IMR-90 (cell line): Measurements from ENCODE around the gene TRDN. TPM values are rescaled to one million over a fixed set of nuclear protein-coding genes. Genes with fewer than 3 reads are reported as not detected.

Experiments
- ATAC-seq: fragments of 200-7000 bp; cut with Tn5 transposase; 2 replicates; pipeline ENCODE4 v1.9.1; 2020; ENCODE audit warnings: low read depth, mild to moderate bottlenecking, moderate library complexity
- BruUV-seq: library from RNA; stranded (reverse); fragments of 400-500 nt; replicated peaks from 2 replicates; lab custom pipeline; 2021; lab: Mats Ljungman, UMichigan
- CTCF ChIA-PET: fragments of 300-600 bp; formaldehyde crosslinking; extraction: SDS; loops from one replicate; lab custom pipeline; 2021; ENCODE audit warnings: antibody characterized with exemption; lab: Yijun Ruan, JAX
- POLR2A ChIA-PET: fragments of 300-600 bp; sonication (Branson Sonifier 250); formaldehyde crosslinking; loops from one replicate; lab custom pipeline; 2022; ENCODE audit warnings: antibody characterized with exemption; ENCODE audit not compliant: unreplicated experiment; lab: Charles Lee
- DNase-seq: peaks from one replicate; pipeline ENCODE4 v3.0.0; 2013
- H2AFZ ChIP-seq: replicated peaks from 2 replicates; pipeline ENCODE3; 2013; ENCODE audit warnings: low read length, mild to moderate bottlenecking; ENCODE audit not compliant: poor library complexity
- H2AK5ac ChIP-seq: 2 replicates; pipeline ENCODE4 v1.6.1; 2013; ENCODE audit warnings: low read depth, low read length, inconsistent platforms
- H2AK9ac ChIP-seq: replicated peaks from 2 replicates; pipeline ENCODE3; 2013; ENCODE audit warnings: mild to moderate bottlenecking, low read depth, low read length, moderate library complexity; ENCODE audit not compliant: poor library complexity
- H2BK120ac ChIP-seq: 2 replicates; pipeline ENCODE4 v1.6.1; 2013; ENCODE audit warnings: low read depth, low read length, inconsistent platforms
- H2BK15ac ChIP-seq: 3 replicates; pipeline ENCODE4 v1.6.1; 2013; ENCODE audit warnings: low read depth, low read length, inconsistent platforms
- H2BK20ac ChIP-seq: 2 replicates; pipeline ENCODE4 v1.6.1; 2013; ENCODE audit warnings: low read depth, mild to moderate bottlenecking, inconsistent platforms, low read length, moderate library complexity
- H2BK5ac ChIP-seq: 2 replicates; pipeline ENCODE4 v1.6.1; 2013; ENCODE audit warnings: mild to moderate bottlenecking, low read depth, low read length, inconsistent platforms; ENCODE audit not compliant: poor library complexity, severe bottlenecking
- H3K14ac ChIP-seq: replicated peaks from 2 replicates; pipeline ENCODE4 v1.6.1; 2013; ENCODE audit warnings: low read depth, low read length, inconsistent platforms
- H3K18ac ChIP-seq: 2 replicates; pipeline ENCODE4 v1.6.1; 2013; ENCODE audit warnings: low read depth, low read length, control low read depth
- H3K23ac ChIP-seq: 2 replicates; pipeline ENCODE4 v1.6.1; 2013; ENCODE audit warnings: low read depth, low read length, inconsistent platforms
- H3K27ac ChIP-seq: 2 replicates; pipeline ENCODE4 v1.5.1; 2013; ENCODE audit warnings: mild to moderate bottlenecking, control low read depth, low read length; ENCODE audit not compliant: insufficient read depth
- H3K27me3 ChIP-seq: 2 replicates; pipeline ENCODE4 v1.6.1; 2013; ENCODE audit warnings: low read length; ENCODE audit not compliant: control insufficient read depth, insufficient read depth
- H3K36me3 ChIP-seq: 2 replicates; pipeline ENCODE4 v1.6.1; 2013; ENCODE audit warnings: low read length, mixed read lengths; ENCODE audit not compliant: control insufficient read depth, insufficient read depth
- H3K4ac ChIP-seq: 2 replicates; pipeline ENCODE4 v1.6.1; 2013; ENCODE audit warnings: low read depth, low read length, inconsistent platforms
- H3K4me1 ChIP-seq: 2 replicates; pipeline ENCODE4 v1.6.1; 2013; ENCODE audit warnings: low read length, mixed read lengths; ENCODE audit not compliant: control insufficient read depth, insufficient read depth
- H3K4me2 ChIP-seq: 2 replicates; pipeline ENCODE4 v1.6.1; 2013; ENCODE audit warnings: low read depth, mild to moderate bottlenecking, control low read depth, low read length, moderate library complexity
- H3K4me3 ChIP-seq: 2 replicates; pipeline ENCODE4 v1.5.1; 2013; ENCODE audit warnings: low read depth, mild to moderate bottlenecking, control low read depth, low read length, moderate library complexity; ENCODE audit not compliant: insufficient read depth
- H3K56ac ChIP-seq: 2 replicates; pipeline ENCODE4 v1.6.1; 2013; ENCODE audit warnings: low read length, inconsistent platforms; ENCODE audit not compliant: insufficient read depth; ENCODE audit errors: extremely low read depth
- H3K79me1 ChIP-seq, 2 experiments: 2 replicates each; pipeline ENCODE4 v1.6.1; 2013; ENCODE audit warnings: low read length in 2 of 2, inconsistent platforms in 1 of 2, low read depth in 1 of 2
- H3K9ac ChIP-seq: 2 replicates; pipeline ENCODE4 v1.6.1; 2013; ENCODE audit warnings: low read depth, low read length, control low read depth
- H3K9me1 ChIP-seq: 2 replicates; pipeline ENCODE4 v1.6.1; 2013; ENCODE audit warnings: low read length, inconsistent platforms; ENCODE audit not compliant: insufficient read depth
- H3K9me3 ChIP-seq: 2 replicates; pipeline ENCODE4 v1.6.1; 2013; ENCODE audit warnings: low read length; ENCODE audit not compliant: control insufficient read depth, insufficient read depth
- H4K20me1 ChIP-seq: 2 replicates; pipeline ENCODE4 v1.6.1; 2013; ENCODE audit warnings: low read length, inconsistent platforms; ENCODE audit not compliant: insufficient read depth
- H4K5ac ChIP-seq: 2 replicates; pipeline ENCODE4 v1.6.1; 2013; ENCODE audit warnings: mild to moderate bottlenecking, low read depth, low read length, control low read depth
- H4K8ac ChIP-seq, 2 experiments: 2 replicates each; pipeline ENCODE4 v1.6.1; 2013; ENCODE audit warnings: low read depth in 2 of 2, low read length in 2 of 2, control low read depth in 1 of 2, inconsistent platforms in 1 of 2
- H4K91ac ChIP-seq: 2 replicates; pipeline ENCODE4 v1.6.1; 2013; ENCODE audit warnings: low read depth, low read length, inconsistent platforms; ENCODE audit not compliant: insufficient read depth
- BHLHE40 ChIP-seq: fragments of 150-350 bp; IDR thresholded peaks from 2 replicates; pipeline ENCODE4 v1.6.1; 2016; ENCODE audit warnings: mild to moderate bottlenecking, low read depth, low read length
- CEBPB ChIP-seq: IDR thresholded peaks from 2 replicates; pipeline ENCODE4 v1.6.1; 2012; ENCODE audit warnings: low read depth, low read length, improper control_type of control experiment
- CHD1 ChIP-seq: IDR thresholded peaks from 2 replicates; pipeline ENCODE4 v1.6.1; 2012; ENCODE audit warnings: low read depth, low read length, improper control_type of control experiment
- CTCF ChIP-seq: conservative IDR thresholded peaks from 2 replicates; pipeline ENCODE4 v1.5.1; 2012; ENCODE audit warnings: mild to moderate bottlenecking, low read depth, low read length, improper control_type of control experiment
- FOS ChIP-seq: fragments of 150-350 bp; IDR thresholded peaks from 2 replicates; pipeline ENCODE4 v1.6.1; 2016; ENCODE audit warnings: low read depth, low read length
- MAFK ChIP-seq: IDR thresholded peaks from 2 replicates; pipeline ENCODE4 v1.6.1; 2012; ENCODE audit warnings: low read depth, low read length, improper control_type of control experiment
- MAZ ChIP-seq: IDR thresholded peaks from 2 replicates; pipeline ENCODE4 v1.6.1; 2012; ENCODE audit warnings: low read depth, mild to moderate bottlenecking, low read length, improper control_type of control experiment, moderate library complexity, borderline replicate concordance
- MXI1 ChIP-seq: IDR thresholded peaks from 2 replicates; pipeline ENCODE4 v1.6.1; 2012; ENCODE audit warnings: low read depth, mild to moderate bottlenecking, low read length, moderate library complexity, borderline replicate concordance
- NFE2L2 ChIP-seq: fragments of 150-350 bp; IDR thresholded peaks from 2 replicates; pipeline ENCODE4 v1.6.1; 2016; ENCODE audit warnings: low read depth, mild to moderate bottlenecking, low read length
- POLR2A ChIP-seq: IDR thresholded peaks from 2 replicates; pipeline ENCODE4 v1.6.1; 2012; ENCODE audit warnings: mild to moderate bottlenecking, low read depth, low read length
- RAD21 ChIP-seq: IDR thresholded peaks from 2 replicates; pipeline ENCODE4 v1.6.1; 2012; ENCODE audit warnings: low read length, improper control_type of control experiment
- RCOR1 ChIP-seq: IDR thresholded peaks from 2 replicates; pipeline ENCODE4 v1.6.1; 2012; ENCODE audit warnings: mild to moderate bottlenecking, low read length, improper control_type of control experiment; ENCODE audit not compliant: insufficient replicate concordance
- RFX5 ChIP-seq: IDR thresholded peaks from 2 replicates; pipeline ENCODE4 v1.8.0; 2012; ENCODE audit warnings: low read depth, mild to moderate bottlenecking, low read length, moderate library complexity
- SMC3 ChIP-seq: fragments of 150-350 bp; IDR thresholded peaks from 2 replicates; pipeline ENCODE4 v1.6.1; 2016; ENCODE audit warnings: low read depth, mild to moderate bottlenecking, antibody characterized with exemption, low read length, moderate library complexity
- USF2 ChIP-seq: fragments of 150-350 bp; IDR thresholded peaks from 2 replicates; pipeline ENCODE4 v1.6.1; 2017; ENCODE audit warnings: mild to moderate bottlenecking, antibody characterized with exemption, low read length, low read depth
- whole genome bisulfite sequencing, 2 experiments: methylation state at CpG; one replicate each; pipeline versions ENCODE4 v1.1.5 to v1.1.7; 2013; ENCODE audit warnings: missing lambda C conversion rate in 2 of 2; ENCODE audit not compliant: insufficient read length in 1 of 2; ENCODE audit errors: extremely low coverage in 2 of 2; 5-methylcytosine and 5-hydroxymethylcytosine counted together
- dilution Hi-C: fragments of 300-500 bp; cut with HindIII; formaldehyde crosslinking; loops from one replicate; pipeline ENCODE4 v1.14.3; 2018; ENCODE audit warnings: low sequenced_read_pairs; ENCODE audit not compliant: unreplicated experiment
- in situ Hi-C: fragments of 300-500 bp; cut with MboI; formaldehyde crosslinking; loops from 3 replicates; pipeline ENCODE4 v1.14.3; 2019; ENCODE audit warnings: low sequenced_read_pairs, inconsistent platforms, mixed read lengths
- intact Hi-C: fragments of 100-400 bp; cut with micrococcal nuclease; formaldehyde crosslinking; loops from 2 replicates; pipeline ENCODE4 v1.10.0; 2022
- polyA plus RNA-seq, 3 experiments: library from polyadenylated mRNA; depleted of rRNA; stranded (reverse); fragments of >200 nt; gene quantifications; 2 replicates each; pipeline ENCODE4 v1.2.3, GENCODE V29; 2012; ENCODE audit warnings: low replicate concordance in 1 of 3
- total RNA-seq: library from RNA; depleted of rRNA; stranded (reverse); fragments of >200 nt; gene quantifications from 2 replicates; pipeline ENCODE4 v1.2.3, GENCODE V29; 2012
- TF ChIP-seq, protein P1 (sequence below): fragments of 150-350 bp; IDR thresholded peaks from 2 replicates; pipeline ENCODE4 v1.6.1; 2016; ENCODE audit warnings: low read depth, mild to moderate bottlenecking, low read length, moderate library complexity, borderline replicate concordance

Gene TRDN
- total and polyA plus RNA-seq, 2 of the 4 experiments (the other 2 are of a cell fraction), result not detected

- ChIA-PET CTCF (interaction anchor here (0.5 kb wide), 1 partner anchor 1390 kb away, joined by 4 read pairs; no protein-coding TSS in a partner anchor), POLR2A (no interaction called here)
- dilution Hi-C loops, result no loop called here
- no TSS peak for BruUV-seq
- no peak overlapping the region for H3K4ac ChIP-seq
- no peak overlapping the region for H2BK15ac ChIP-seq
- no CpG with 5 or more reads among the region's 2 CpGs for WGBS, 2 experiments
- no peak overlapping the region for H3K4me2 ChIP-seq
- no peaks in the 10 kb centered on the region for H3K36me3 ChIP-seq
- H3K27me3 ChIP-seq, result no peaks in the 10 kb centered on the region
- no peaks in the 10 kb centered on the region for H3K79me1 ChIP-seq
- intact Hi-C loops, result no loop called here
- in situ Hi-C loops, result no loop called here
- H4K8ac ChIP-seq, result no peak overlapping the region
- H3K23ac ChIP-seq, result no peak overlapping the region
- H3K4me3 ChIP-seq, result no peak overlapping the region
- H2BK120ac ChIP-seq, result no peak overlapping the region
- TF ChIP-seq, protein P1, sequence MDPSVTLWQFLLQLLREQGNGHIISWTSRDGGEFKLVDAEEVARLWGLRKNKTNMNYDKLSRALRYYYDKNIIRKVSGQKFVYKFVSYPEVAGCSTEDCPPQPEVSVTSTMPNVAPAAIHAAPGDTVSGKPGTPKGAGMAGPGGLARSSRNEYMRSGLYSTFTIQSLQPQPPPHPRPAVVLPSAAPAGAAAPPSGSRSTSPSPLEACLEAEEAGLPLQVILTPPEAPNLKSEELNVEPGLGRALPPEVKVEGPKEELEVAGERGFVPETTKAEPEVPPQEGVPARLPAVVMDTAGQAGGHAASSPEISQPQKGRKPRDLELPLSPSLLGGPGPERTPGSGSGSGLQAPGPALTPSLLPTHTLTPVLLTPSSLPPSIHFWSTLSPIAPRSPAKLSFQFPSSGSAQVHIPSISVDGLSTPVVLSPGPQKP, result no peak
- TF ChIP-seq FOS (no peak), NFE2L2 (no peak), RFX5 (no peak), RCOR1 (no peak), CTCF (no peak), CHD1 (no peak), RAD21 (no peak), MAFK (no peak), CEBPB (no peak), MAZ (no peak), SMC3 (no peak), POLR2A (no peak), MXI1 (no peak), BHLHE40 (no peak), USF2 (no peak)
- no peaks in the 10 kb centered on the region for H3K4me1 ChIP-seq
- H4K5ac ChIP-seq, result no peak overlapping the region
- no peak overlapping the region for H2BK20ac ChIP-seq
- H3K56ac ChIP-seq, result no peak overlapping the region
- H2BK5ac ChIP-seq, result no peak overlapping the region
- no peaks in the 10 kb centered on the region for H4K20me1 ChIP-seq
- H4K91ac ChIP-seq, result no peak overlapping the region
- H2AFZ ChIP-seq, result no peak overlapping the region
- DNase-seq, result no peak
- no peak for ATAC-seq
- no peak overlapping the region for H3K18ac ChIP-seq
- no peak overlapping the region for H3K14ac ChIP-seq
- H2AK5ac ChIP-seq, result no peak overlapping the region
- no peak overlapping the region for H3K27ac ChIP-seq
- H2AK9ac ChIP-seq, result no peak overlapping the region
- no peaks in the 10 kb centered on the region for H3K9me1 ChIP-seq
- H3K9me3 ChIP-seq, result peaks cover 2% of the 10 kb centered on the region
- H3K9ac ChIP-seq, result no peak overlapping the region
Observed at GRCh38 chr6:123462152-123462551, 174.6 kb downstream of the TRDN start.
